Measurements from ENCODE around the gene TRIP11. TPM values are rescaled to one million over a fixed set of nuclear protein-coding genes. Genes with fewer than 3 reads are reported as not detected.

The TRIP11 gene
- total RNA-seq, 1 donor from 2014 or later = 68.9 TPM

- no peak for TF ChIP-seq CTCF (IDR thresholded peaks at IDR 0.05)
- no peak for ATAC-seq
- Histone ChIP-seq H3K9me3 (no peaks in the 10 kb centered on the region), H3K36me3 (peaks cover 31% of the 10 kb centered on the region), H3K27ac (no peak overlapping the region), H3K4me1 (peaks cover 28% of the 10 kb centered on the region), H3K4me3 (no peak overlapping the region), H3K27me3 (no peaks in the 10 kb centered on the region)
- no peak for DNase-seq
- intact Hi-C loops (cut with DNase I) = no loop called here
Measured at GRCh38 chr14:91998667-91999570, 40.9 kb downstream of the TRIP11 start.

- peak overlapping the region; percentile 52 for H3K27ac ChIP-seq
- H3K9me3 ChIP-seq = no peaks in the 10 kb centered on the region
- H3K4me1 ChIP-seq = peaks cover 28% of the 10 kb centered on the region
- DNase-seq (no peak), ATAC-seq (no peak)
- TF ChIP-seq CTCF (IDR thresholded peaks at IDR 0.05) = no peak
- no peak overlapping the region for H3K4me3 ChIP-seq
- no peaks in the 10 kb centered on the region for H3K27me3 ChIP-seq
- peaks cover 41% of the 10 kb centered on the region for H3K36me3 ChIP-seq
- intact Hi-C loops (cut with DNase I) = no loop called here
Measured at GRCh38 chr14:91997492-91997891, 42.4 kb downstream of the TRIP11 start.

GRCh38 chr14:91996948-91997371 is 42.9 kb downstream of the TRIP11 start:
- Histone ChIP-seq H3K27ac (peak overlapping the region; percentile 52), H3K27me3 (no peaks in the 10 kb centered on the region), H3K4me1 (peaks cover 28% of the 10 kb centered on the region), H3K4me3 (no peak overlapping the region), H3K9me3 (no peaks in the 10 kb centered on the region), H3K36me3 (peaks cover 46% of the 10 kb centered on the region)
- TF ChIP-seq CTCF (IDR thresholded peaks at IDR 0.05) = peak; percentile 67
- intact Hi-C loops (cut with DNase I) = no loop called here
- ATAC-seq = peak; percentile 97
- no peak for DNase-seq

GRCh38 chr14:91987192-91987591 is 52.7 kb downstream of the TRIP11 start:
- no peak for ATAC-seq
- no peaks in the 10 kb centered on the region for H3K9me3 ChIP-seq

GRCh38 chr14:91985521-91986255 is 54.2 kb downstream of the TRIP11 start:
- TF ChIP-seq CTCF (IDR thresholded peaks at IDR 0.05) = no peak
- no peaks in the 10 kb centered on the region for H3K9me3 ChIP-seq
- peaks cover 9% of the 10 kb centered on the region for H3K4me1 ChIP-seq
- H3K36me3 ChIP-seq = peaks cover 26% of the 10 kb centered on the region
- ATAC-seq (no peak), DNase-seq (no peak)
- no peak overlapping the region for H3K4me3 ChIP-seq
- no peaks in the 10 kb centered on the region for H3K27me3 ChIP-seq
- no peak overlapping the region for H3K27ac ChIP-seq
- intact Hi-C loops (cut with DNase I) = no loop called here

More at GRCh38 chr14:91987192-91987591, 52.7 kb downstream of the TRIP11 start:
- Histone ChIP-seq H3K4me3 (no peak overlapping the region), H3K27ac (no peak overlapping the region), H3K36me3 (peaks cover 40% of the 10 kb centered on the region), H3K4me1 (peaks cover 9% of the 10 kb centered on the region), H3K27me3 (no peaks in the 10 kb centered on the region)
- TF ChIP-seq CTCF (IDR thresholded peaks at IDR 0.05) = no peak
- no peak for DNase-seq
- intact Hi-C loops (cut with DNase I) = no loop called here

All from upper lobe of right lung (tissue), 1 donor.